ENCODE data around the gene SEC31A. TPM values are rescaled to one million over a fixed set of nuclear protein-coding genes. Genes with fewer than 3 reads are reported as not detected.

The SEC31A gene
- total and polyA plus RNA-seq, 12 donors = 137 to 355 (median 205) TPM

GRCh38 chr4:82811392-82811791 lies 79.6 kb downstream of the SEC31A start:
- Histone ChIP-seq H3K27ac (no peak overlapping the region), H3K9me3 (replicated peaks in 1 of 3) (no peaks in the 10 kb centered on the region), H3K27me3 (no peaks in the 10 kb centered on the region), H3K4me1 (replicated peaks in 1 of 2) (peaks cover 6 to 11% of the 10 kb centered on the region in 2 donors), H3K36me3 (replicated peaks in 1 of 2) (no peaks in the 10 kb centered on the region), H3K4me3 (no peak overlapping the region)
- WGBS, 4 donors = 43% methylated on average over 1 of the region's 1 CpG; no CpG with 5 or more reads in 3 of the 4 donors
- no peak for DNase-seq
- intact Hi-C loops (cut with DNase I) = no loop called here
- TF ChIP-seq POLR2A (IDR thresholded peaks at IDR 0.05) (no peak), CTCF (IDR thresholded peaks at IDR 0.05) (no peak)

GRCh38 chr4:82810176-82810575 lies 80.8 kb downstream of the SEC31A start:
- intact Hi-C loops (cut with DNase I) = no loop called here
- Histone ChIP-seq H3K27ac (no peak overlapping the region), H3K9me3 (replicated peaks in 1 of 3) (no peaks in the 10 kb centered on the region), H3K4me1 (replicated peaks in 1 of 2) (peaks cover 6 to 11% of the 10 kb centered on the region in 2 donors), H3K4me3 (no peak overlapping the region), H3K27me3 (no peaks in the 10 kb centered on the region), H3K36me3 (replicated peaks in 1 of 2) (no peaks in the 10 kb centered on the region)
- TF ChIP-seq CTCF (IDR thresholded peaks at IDR 0.05) = no peak
- TF ChIP-seq POLR2A (IDR thresholded peaks at IDR 0.05) = no peak
- 51 to 73% (median 64%) methylated on average over 4 of the region's 4 CpGs for WGBS, 4 donors
- no peak for DNase-seq

- no peaks in the 10 kb centered on the region for H3K27me3 ChIP-seq
- no peak for DNase-seq
- H3K9me3 ChIP-seq (replicated peaks in 1 of 3) = no peaks in the 10 kb centered on the region
- no peak overlapping the region for H3K27ac ChIP-seq
- H3K4me3 ChIP-seq = no peak overlapping the region
- intact Hi-C loops (cut with DNase I) = loop anchor here in 1 of 2 donors (10.0 kb wide), 1 partner anchor 335 kb away; no protein-coding TSS in a partner anchor
- H3K4me1 ChIP-seq (replicated peaks in 1 of 2) = peaks cover 6 to 11% of the 10 kb centered on the region in 2 donors
- no peak for TF ChIP-seq CTCF (IDR thresholded peaks at IDR 0.05)
- no peak for TF ChIP-seq POLR2A (IDR thresholded peaks at IDR 0.05)
- H3K36me3 ChIP-seq (replicated peaks in 1 of 2) = no peaks in the 10 kb centered on the region
These were observed 81.3 kb downstream of the SEC31A start for GRCh38 chr4:82809619-82810018.

- 92 to 97% (median 94%) methylated on average over 4 of the region's 4 CpGs for WGBS, 4 donors
- no peak for DNase-seq
- Histone ChIP-seq H3K27me3 (no peaks in the 10 kb centered on the region), H3K36me3 (replicated peaks in 1 of 2) (no peaks in the 10 kb centered on the region), H3K4me3 (no peak overlapping the region), H3K4me1 (replicated peaks in 1 of 2) (peaks cover 7 to 9% of the 10 kb centered on the region in 2 donors), H3K9me3 (replicated peaks in 1 of 3) (no peaks in the 10 kb centered on the region), H3K27ac (no peak overlapping the region)
- TF ChIP-seq CTCF (IDR thresholded peaks at IDR 0.05) (no peak), POLR2A (IDR thresholded peaks at IDR 0.05) (no peak)
- intact Hi-C loops (cut with DNase I) = loop anchor here in 1 of 2 donors (10.0 kb wide), 1 partner anchor 329 kb away; no protein-coding TSS in a partner anchor
These were observed 87.2 kb downstream of the SEC31A start for GRCh38 chr4:82803746-82804145.

All from adrenal gland (tissue), 12 donors.